ENCODE measurements around the gene ATOX1.

GRCh38 chr5:151764801-151765200, 6.4 kb upstream of the ATOX1 start:
- no peak for TF ChIP-seq EZH2 (IDR thresholded peaks at IDR 0.05; ENCODE audit: insufficient read depth, poor library complexity, severe bottlenecking)
- TF ChIP-seq EZH2phosphoT487 (IDR thresholded peaks at IDR 0.05; ENCODE audit: insufficient read depth, low read depth): no peak
